ENCODE measurements around the gene MGAT5. TPM values are rescaled to one million over a fixed set of nuclear protein-coding genes. Genes with fewer than 3 reads are reported as not detected.

The MGAT5 gene
- total RNA-seq, 1 donor from 2014 or later, result 32.5 TPM

GRCh38 chr2:134324430-134324829 lies 70.6 kb downstream of the MGAT5 start:
- Histone ChIP-seq H3K27me3 (ENCODE audit: control insufficient read depth, insufficient read depth, low read length) (no peaks in the 10 kb centered on the region), H3K4me3 (ENCODE audit: low read depth, low read length) (no peak overlapping the region), H3K36me3 (ENCODE audit: control insufficient read depth, insufficient read depth, low read length) (no peaks in the 10 kb centered on the region)
- no peak for DNase-seq (ENCODE audit: low read depth)
- TF ChIP-seq CTCF (IDR thresholded peaks at IDR 0.05; ENCODE audit: insufficient read depth, low read length, poor library complexity, severe bottlenecking), result no peak

- H3K27me3 ChIP-seq (ENCODE audit: control insufficient read depth, insufficient read depth, low read length), result no peaks in the 10 kb centered on the region
- no peak for TF ChIP-seq CTCF (IDR thresholded peaks at IDR 0.05; ENCODE audit: insufficient read depth, low read length, poor library complexity, severe bottlenecking)
Observed at GRCh38 chr2:134324947-134325346, 71.1 kb downstream of the MGAT5 start.

GRCh38 chr2:134325696-134326095 lies 71.8 kb downstream of the MGAT5 start:
- TF ChIP-seq CTCF (IDR thresholded peaks at IDR 0.05; ENCODE audit: insufficient read depth, low read length, poor library complexity, severe bottlenecking), result no peak
- Histone ChIP-seq H3K27me3 (ENCODE audit: control insufficient read depth, insufficient read depth, low read length) (no peaks in the 10 kb centered on the region), H3K36me3 (ENCODE audit: control insufficient read depth, insufficient read depth, low read length) (no peaks in the 10 kb centered on the region), H3K4me3 (ENCODE audit: low read depth, low read length) (no peak overlapping the region)
- no peak for DNase-seq (ENCODE audit: low read depth)

More at GRCh38 chr2:134324947-134325346, 71.1 kb downstream of the MGAT5 start:
- Histone ChIP-seq H3K36me3 (ENCODE audit: control insufficient read depth, insufficient read depth, low read length) (no peaks in the 10 kb centered on the region), H3K4me3 (ENCODE audit: low read depth, low read length) (no peak overlapping the region)
- no peak for DNase-seq (ENCODE audit: low read depth)

GRCh38 chr2:134327367-134327766 lies 73.5 kb downstream of the MGAT5 start:
- TF ChIP-seq CTCF (IDR thresholded peaks at IDR 0.05; ENCODE audit: insufficient read depth, low read length, poor library complexity, severe bottlenecking), result no peak
- H3K36me3 ChIP-seq (ENCODE audit: control insufficient read depth, insufficient read depth, low read length), result no peaks in the 10 kb centered on the region
- no peak for DNase-seq (ENCODE audit: low read depth)
- no peak overlapping the region for H3K4me3 ChIP-seq (ENCODE audit: low read depth, low read length)
- H3K27me3 ChIP-seq (ENCODE audit: control insufficient read depth, insufficient read depth, low read length), result no peaks in the 10 kb centered on the region

GRCh38 chr2:134331081-134331480 lies 77.2 kb downstream of the MGAT5 start:
- no peak for TF ChIP-seq CTCF (IDR thresholded peaks at IDR 0.05; ENCODE audit: insufficient read depth, low read length, poor library complexity, severe bottlenecking)
- no peaks in the 10 kb centered on the region for H3K27me3 ChIP-seq (ENCODE audit: control insufficient read depth, insufficient read depth, low read length)
- no peak for DNase-seq (ENCODE audit: low read depth)
- no peaks in the 10 kb centered on the region for H3K36me3 ChIP-seq (ENCODE audit: control insufficient read depth, insufficient read depth, low read length)
- no peak overlapping the region for H3K4me3 ChIP-seq (ENCODE audit: low read depth, low read length)

- no peak for DNase-seq (ENCODE audit: low read depth)
- no peaks in the 10 kb centered on the region for H3K27me3 ChIP-seq (ENCODE audit: control insufficient read depth, insufficient read depth, low read length)
- H3K36me3 ChIP-seq (ENCODE audit: control insufficient read depth, insufficient read depth, low read length), result no peaks in the 10 kb centered on the region
- TF ChIP-seq CTCF (IDR thresholded peaks at IDR 0.05; ENCODE audit: insufficient read depth, low read length, poor library complexity, severe bottlenecking), result no peak
- no peak overlapping the region for H3K4me3 ChIP-seq (ENCODE audit: low read depth, low read length)
Observed at GRCh38 chr2:134333646-134334189, 79.8 kb downstream of the MGAT5 start.

Measured in kidney epithelial cell (primary cell).